ENCODE results near the gene CHRM1. TPM values are rescaled to one million over a fixed set of nuclear protein-coding genes. Genes with fewer than 3 reads are reported as not detected.

The CHRM1 gene
- total and polyA plus RNA-seq, 8 donors = 0.12 to 19.4 (median 2.5) TPM; not detected in 2

DNA sequence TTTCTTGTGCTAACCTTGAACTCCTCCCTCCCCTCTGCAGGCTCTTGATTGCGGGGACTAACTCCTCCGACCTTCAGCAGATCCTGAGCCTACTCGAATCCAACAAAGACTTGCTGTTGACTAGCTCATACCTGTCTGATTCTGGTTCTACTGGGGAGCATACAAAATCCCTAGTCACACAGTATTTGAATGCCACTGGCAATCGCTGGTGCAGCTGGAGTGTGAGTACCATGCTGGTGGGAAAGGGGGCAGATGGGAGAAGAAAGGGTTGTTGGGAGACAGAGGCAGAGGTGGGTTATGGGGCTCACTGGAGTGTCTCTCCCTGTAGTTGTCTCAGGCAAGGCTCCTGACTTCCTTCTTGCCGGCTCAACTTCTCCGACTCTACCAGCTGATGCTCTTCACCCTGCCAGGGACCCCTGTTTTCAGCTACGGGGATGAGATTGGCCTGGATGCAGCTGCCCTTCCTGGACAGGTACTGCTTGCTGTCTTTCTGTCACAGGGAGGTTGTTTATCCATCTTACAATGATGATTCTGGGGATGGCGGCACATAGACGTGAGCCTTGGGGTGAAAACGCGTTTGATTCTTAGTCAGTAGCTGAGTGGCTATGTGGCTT, 35.9 kb downstream of the CHRM1 start:
- DNase-seq = no peak
- Histone ChIP-seq H3K27ac (no peak overlapping the region), H3K36me3 (peaks cover 61 to 80% (median 76%) of the 10 kb centered on the region in 4 donors), H3K4me1 (peaks cover 26 to 83% (median 57%) of the 10 kb centered on the region in 4 donors), H3K9me3 (no peaks in the 10 kb centered on the region), H3K4me3 (peak overlapping the region in 1 of 4 donors; percentile 28), H3K27me3 (no peaks in the 10 kb centered on the region)
- intact Hi-C loops (cut with DNase I; ENCODE audit: low total_unique reads) = no loop called here
- WGBS, 5 donors = 79 to 89% (median 87%) methylated on average over 10 to 11 of the region's 11 CpGs
- no peak for TF ChIP-seq POLR2AphosphoS5 (IDR thresholded peaks at IDR 0.05)

DNA sequence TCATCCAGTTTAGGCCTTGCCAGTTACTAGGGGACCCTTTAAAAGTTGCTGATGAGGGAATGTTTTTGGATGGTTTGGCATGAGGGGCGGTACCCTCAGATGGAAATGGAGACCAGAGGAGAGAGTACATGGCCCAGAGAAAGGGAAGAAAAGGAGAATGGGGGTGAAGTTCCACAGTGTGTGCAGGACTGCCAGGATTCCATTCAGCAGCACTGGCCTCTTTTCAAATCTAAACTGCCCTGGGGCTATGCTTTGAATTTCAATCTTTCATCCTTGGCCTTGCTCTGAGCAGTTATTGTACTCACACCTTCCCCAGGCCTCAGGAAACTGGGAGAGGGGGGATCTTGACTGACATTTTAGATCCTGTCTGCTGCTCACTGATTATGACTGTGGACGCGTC, 37.5 kb downstream of the CHRM1 start:
- Histone ChIP-seq H3K4me1 (peaks cover 42 to 87% (median 68%) of the 10 kb centered on the region in 4 donors), H3K27ac (peak overlapping the region in 3 of 5 donors; percentile 99 to 100 (median 99)), H3K36me3 (peaks cover 54 to 65% (median 62%) of the 10 kb centered on the region in 4 donors), H3K9me3 (no peaks in the 10 kb centered on the region), H3K27me3 (no peaks in the 10 kb centered on the region), H3K4me3 (peak overlapping the region in 2 of 4 donors; percentile 79 to 87)
- WGBS, 5 donors = 63 to 83% (median 72%) methylated on average over 3 of the region's 3 CpGs
- DNase-seq = no peak
- intact Hi-C loops (cut with DNase I; ENCODE audit: low total_unique reads) = no loop called here
- no peak for TF ChIP-seq POLR2A (IDR thresholded peaks at IDR 0.05)
- TF ChIP-seq, protein P1, sequence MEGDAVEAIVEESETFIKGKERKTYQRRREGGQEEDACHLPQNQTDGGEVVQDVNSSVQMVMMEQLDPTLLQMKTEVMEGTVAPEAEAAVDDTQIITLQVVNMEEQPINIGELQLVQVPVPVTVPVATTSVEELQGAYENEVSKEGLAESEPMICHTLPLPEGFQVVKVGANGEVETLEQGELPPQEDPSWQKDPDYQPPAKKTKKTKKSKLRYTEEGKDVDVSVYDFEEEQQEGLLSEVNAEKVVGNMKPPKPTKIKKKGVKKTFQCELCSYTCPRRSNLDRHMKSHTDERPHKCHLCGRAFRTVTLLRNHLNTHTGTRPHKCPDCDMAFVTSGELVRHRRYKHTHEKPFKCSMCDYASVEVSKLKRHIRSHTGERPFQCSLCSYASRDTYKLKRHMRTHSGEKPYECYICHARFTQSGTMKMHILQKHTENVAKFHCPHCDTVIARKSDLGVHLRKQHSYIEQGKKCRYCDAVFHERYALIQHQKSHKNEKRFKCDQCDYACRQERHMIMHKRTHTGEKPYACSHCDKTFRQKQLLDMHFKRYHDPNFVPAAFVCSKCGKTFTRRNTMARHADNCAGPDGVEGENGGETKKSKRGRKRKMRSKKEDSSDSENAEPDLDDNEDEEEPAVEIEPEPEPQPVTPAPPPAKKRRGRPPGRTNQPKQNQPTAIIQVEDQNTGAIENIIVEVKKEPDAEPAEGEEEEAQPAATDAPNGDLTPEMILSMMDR (IDR thresholded peaks at IDR 0.05) = no peak
- TF ChIP-seq EP300 (IDR thresholded peaks at IDR 0.05) = no peak
- no peak for TF ChIP-seq POLR2AphosphoS5 (IDR thresholded peaks at IDR 0.05)

GRCh38 chr11:62882788-62883501, 38.2 kb downstream of the CHRM1 start:
- H3K9me3 ChIP-seq = no peaks in the 10 kb centered on the region
- TF ChIP-seq POLR2A (IDR thresholded peaks at IDR 0.05) (no peak), POLR2AphosphoS5 (IDR thresholded peaks at IDR 0.05) (no peak), EP300 (IDR thresholded peaks at IDR 0.05) (no peak)
- TF ChIP-seq, protein P1 (IDR thresholded peaks at IDR 0.05) = no peak
- intact Hi-C loops (cut with DNase I; ENCODE audit: low total_unique reads) = no loop called here
- H3K4me1 ChIP-seq = peaks cover 43 to 86% (median 72%) of the 10 kb centered on the region in 4 donors
- peak overlapping the region; percentile 79 to 96 (median 91) for H3K4me3 ChIP-seq
- H3K36me3 ChIP-seq = peaks cover 47 to 58% (median 55%) of the 10 kb centered on the region in 4 donors
- 38 to 51% (median 44%) methylated on average over 5 of the region's 5 CpGs for whole genome bisulfite sequencing, 5 donors
- DNase-seq = peak in 1 of 2 donors; percentile 31
- no peaks in the 10 kb centered on the region for H3K27me3 ChIP-seq
- H3K27ac ChIP-seq = peak overlapping the region; percentile 44 to 100 (median 99)

GRCh38 chr11:62882431-62882749, 38.8 kb downstream of the CHRM1 start:
- H3K4me1 ChIP-seq = peaks cover 43 to 84% (median 73%) of the 10 kb centered on the region in 4 donors
- H3K27me3 ChIP-seq = no peaks in the 10 kb centered on the region
- peak overlapping the region; percentile 48 to 100 (median 99) for H3K27ac ChIP-seq
- intact Hi-C loops (cut with DNase I; ENCODE audit: low total_unique reads) = no loop called here
- DNase-seq = no peak
- TF ChIP-seq EP300 (IDR thresholded peaks at IDR 0.05) = no peak
- TF ChIP-seq POLR2AphosphoS5 (IDR thresholded peaks at IDR 0.05) = no peak
- H3K9me3 ChIP-seq = no peaks in the 10 kb centered on the region
- peaks cover 42 to 53% (median 49%) of the 10 kb centered on the region in 4 donors for H3K36me3 ChIP-seq
- H3K4me3 ChIP-seq = peak overlapping the region; percentile 79 to 96 (median 91)
- WGBS, 5 donors = 11 to 31% (median 18%) methylated on average over 6 of the region's 6 CpGs

DNA sequence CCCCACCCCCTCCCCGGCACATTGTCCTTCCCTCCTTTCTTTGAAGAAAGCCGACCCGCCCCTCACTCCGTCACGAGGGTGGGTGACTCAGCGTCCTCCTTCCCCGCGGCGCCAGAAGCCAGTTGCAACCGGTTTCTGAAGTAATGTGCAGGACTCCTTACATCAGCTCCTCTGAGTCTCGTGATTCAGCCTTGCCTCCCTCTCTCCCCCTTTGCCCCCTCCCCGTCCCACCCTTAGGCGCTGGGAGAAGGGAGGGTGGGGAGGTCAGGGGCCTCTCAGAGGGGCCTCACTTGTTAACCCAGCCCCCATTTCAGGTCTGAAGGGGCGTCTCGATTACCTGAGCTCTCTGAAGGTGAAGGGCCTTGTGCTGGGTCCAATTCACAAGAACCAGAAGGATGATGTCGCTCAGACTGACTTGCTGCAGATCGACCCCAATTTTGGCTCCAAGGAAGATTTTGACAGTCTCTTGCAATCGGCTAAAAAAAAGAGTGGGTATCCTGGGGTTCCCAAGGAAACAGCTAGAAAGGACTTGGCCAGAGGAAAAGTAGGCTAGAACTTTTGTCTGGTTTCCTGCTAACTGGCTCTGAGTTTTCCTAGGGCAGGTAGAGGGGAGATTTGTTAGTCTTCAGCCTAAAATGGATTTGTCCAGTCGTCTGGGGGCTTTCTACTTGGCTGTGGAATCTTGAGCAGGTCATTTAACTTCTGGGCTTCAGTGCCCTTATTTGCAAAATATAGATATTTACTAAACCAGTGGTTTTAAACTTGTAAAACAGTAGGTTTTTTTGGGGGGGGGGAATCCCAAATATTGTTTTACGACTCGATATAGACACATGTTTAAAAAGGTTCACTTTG, 39.4 kb downstream of the CHRM1 start:
- no peaks in the 10 kb centered on the region for H3K27me3 ChIP-seq
- peak overlapping the region; percentile 99 to 100 (median 99) for H3K27ac ChIP-seq
- intact Hi-C loops (cut with DNase I; ENCODE audit: low total_unique reads) = no loop called here
- peaks cover 36 to 47% (median 43%) of the 10 kb centered on the region in 4 donors for H3K36me3 ChIP-seq
- H3K9me3 ChIP-seq = no peaks in the 10 kb centered on the region
- peaks cover 43 to 87% (median 70%) of the 10 kb centered on the region in 4 donors for H3K4me1 ChIP-seq
- peak; percentile 33 to 82 (median 77) for TF ChIP-seq POLR2AphosphoS5 (IDR thresholded peaks at IDR 0.05)
- TF ChIP-seq POLR2A (IDR thresholded peaks at IDR 0.05) = no peak
- TF ChIP-seq, protein P1 (IDR thresholded peaks at IDR 0.05) = no peak
- TF ChIP-seq EP300 (IDR thresholded peaks at IDR 0.05) = no peak
- 1 to 4% (median 2%) methylated on average over 17 to 21 of the region's 21 CpGs for WGBS, 5 donors
- peak; percentile 94 to 98 for DNase-seq
- H3K4me3 ChIP-seq = peak overlapping the region; percentile 79 to 96 (median 91)

All from stomach (tissue), 9 donors.